ENCODE data around the gene GLUL.

Gene GLUL

DNA sequence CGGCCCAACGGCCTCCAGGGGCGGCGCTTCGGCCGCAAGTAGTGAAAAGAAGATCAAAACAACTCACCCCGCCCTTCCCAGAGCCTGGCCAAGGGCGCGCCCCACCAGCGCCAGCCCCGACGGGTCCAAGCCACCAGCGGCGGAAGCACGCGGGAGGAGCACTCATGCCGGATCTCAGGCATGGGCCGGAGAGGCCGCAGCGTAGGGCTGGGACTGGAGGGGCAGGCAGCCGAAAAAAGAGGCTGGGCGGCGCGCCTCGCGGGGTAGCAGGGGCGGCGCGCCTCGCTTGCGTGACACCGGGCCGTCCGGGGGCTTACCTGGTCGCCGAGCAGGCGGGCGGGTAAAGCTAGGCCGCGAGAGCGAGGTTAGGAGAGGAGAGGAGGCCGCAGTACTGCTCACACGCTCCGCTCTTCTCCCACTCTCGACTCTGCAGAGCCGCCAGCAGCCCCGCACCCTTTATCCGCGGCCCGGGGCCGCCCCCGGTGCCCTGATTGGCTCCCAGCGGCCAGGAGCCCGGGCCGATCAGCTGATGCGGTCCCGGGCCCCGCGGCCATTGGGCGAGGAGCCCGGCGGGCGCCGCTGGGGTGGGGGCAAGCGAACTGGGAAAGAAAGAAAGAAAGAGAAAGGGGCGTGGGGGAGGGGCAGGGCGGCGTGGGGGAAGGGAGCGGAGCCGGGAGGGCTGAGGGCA is at the start of gene GLUL:
Gene GLUL, minus strand, starts transcription at position 429 of the 688 bp plus-strand sequence. CDS start 3,053 bp downstream, outside the sequence.
- peak; percentile 78 for DNase-seq

DNA sequence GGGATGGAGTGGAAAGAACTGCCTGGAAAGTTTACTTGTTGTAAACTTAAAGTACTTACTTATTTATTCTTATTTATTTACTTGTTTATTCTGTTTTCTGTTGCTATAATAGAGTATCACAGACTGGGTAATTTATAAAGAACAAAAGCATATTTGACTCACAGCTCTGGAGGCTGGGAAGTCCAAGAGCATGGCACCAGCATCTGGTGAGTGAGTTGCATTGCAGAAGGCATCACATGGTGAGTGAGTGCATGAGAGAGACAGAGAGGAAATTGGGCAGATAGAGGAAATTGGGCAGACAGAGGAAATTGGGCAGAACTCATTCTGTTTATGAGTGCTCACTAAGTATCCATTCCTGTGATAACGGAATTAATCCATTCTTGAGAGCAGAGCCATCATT is 46.7 kb upstream of the GLUL start:
- DNase-seq: no peak

DNA sequence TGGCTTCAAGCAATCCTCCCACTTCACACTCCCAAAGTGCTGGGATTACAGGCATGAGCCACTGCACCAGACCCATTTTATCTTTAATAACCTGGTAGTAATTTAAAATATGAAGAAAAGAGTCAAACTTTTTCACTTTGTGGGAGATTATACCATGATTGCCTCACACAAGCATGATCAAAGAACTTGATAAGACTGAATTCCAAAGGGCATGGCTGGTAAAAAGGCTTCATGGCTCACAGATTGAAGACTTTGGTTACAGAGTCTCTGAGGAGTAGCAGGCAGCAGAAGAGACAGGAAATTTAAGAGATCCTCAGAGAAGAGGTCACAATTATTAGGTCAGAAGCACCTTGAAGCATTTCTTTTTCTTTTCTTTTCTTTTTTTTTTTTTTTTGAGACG is 42.0 kb upstream of the GLUL start:
- DNase-seq: no peak

DNA sequence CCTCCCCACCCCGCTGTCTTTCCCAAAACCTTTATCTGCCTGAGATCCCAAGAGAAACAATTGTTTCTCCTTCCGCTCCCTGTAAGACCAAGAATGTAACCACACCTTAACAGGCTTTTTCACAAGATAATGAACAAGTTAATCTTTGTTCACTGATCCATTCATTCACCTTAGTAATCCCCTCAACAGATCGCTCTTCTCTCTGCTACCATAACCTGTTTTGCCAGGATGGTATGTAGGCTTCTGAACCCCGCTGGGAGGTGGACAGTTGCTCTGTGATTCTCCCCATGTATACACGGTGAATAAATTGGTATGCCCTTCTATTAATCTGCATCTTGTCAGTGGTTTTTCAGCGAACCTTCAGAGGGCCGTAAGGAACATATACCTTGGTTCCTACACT is 39.7 kb upstream of the GLUL start:
- no peak for DNase-seq

DNA sequence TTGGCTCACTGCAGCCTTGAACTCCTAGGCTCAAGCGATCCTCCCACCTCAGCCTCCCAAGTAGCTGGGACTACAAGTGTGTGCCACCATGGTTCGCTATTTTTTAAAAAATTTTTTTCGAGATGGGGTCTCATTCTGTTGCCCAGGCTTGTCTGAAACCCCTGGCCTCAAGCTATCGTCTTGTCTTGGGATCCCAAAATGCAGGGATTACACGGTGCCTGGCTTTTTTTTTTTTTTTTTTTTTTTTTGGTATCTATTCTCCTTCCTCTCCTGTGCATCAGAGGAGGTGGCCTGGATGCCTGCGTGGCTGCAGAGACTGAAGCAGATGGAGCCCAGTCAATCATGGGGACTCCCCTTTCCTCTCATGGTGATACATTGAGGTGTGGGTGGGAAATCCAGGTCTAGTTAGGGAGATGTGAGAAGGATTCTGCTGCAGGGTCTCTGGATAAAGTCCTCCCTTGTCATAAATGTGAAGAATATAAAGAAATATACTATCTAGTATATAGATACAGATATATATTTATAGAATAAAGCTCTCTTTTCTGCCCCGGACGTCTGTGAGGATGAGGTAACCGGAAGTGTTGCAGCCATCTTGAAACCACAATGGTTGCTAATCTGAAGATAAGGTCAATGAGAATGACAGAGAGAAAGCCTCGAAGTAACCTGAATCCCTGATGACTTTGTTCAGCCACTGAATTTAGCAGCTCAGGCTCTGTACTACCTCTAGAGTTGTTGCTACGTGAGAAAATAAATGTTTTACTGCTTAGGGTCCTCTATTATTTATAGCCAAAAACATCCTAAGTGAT is 38.9 kb upstream of the GLUL start:
- peak; percentile 17 for DNase-seq

DNA sequence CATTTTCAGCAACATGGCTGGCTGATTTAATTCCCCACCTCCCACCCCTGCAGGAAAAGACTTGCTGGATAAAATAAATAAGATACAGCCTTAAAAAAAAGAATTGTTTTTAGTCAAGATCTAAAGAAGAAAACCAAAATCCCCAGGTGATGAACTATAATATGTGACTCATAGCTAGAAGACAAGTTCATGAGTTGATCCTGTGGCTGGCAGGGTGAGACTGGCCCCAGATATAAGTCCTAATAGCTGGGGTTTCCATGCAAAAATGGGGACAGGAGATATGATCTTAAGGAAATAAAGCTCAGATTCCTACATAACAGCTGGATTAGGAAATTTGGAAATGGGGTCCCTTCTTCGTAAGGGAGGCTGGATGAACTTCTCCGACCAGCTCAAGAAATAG is 36.5 kb upstream of the GLUL start:
- DNase-seq: no peak

DNA sequence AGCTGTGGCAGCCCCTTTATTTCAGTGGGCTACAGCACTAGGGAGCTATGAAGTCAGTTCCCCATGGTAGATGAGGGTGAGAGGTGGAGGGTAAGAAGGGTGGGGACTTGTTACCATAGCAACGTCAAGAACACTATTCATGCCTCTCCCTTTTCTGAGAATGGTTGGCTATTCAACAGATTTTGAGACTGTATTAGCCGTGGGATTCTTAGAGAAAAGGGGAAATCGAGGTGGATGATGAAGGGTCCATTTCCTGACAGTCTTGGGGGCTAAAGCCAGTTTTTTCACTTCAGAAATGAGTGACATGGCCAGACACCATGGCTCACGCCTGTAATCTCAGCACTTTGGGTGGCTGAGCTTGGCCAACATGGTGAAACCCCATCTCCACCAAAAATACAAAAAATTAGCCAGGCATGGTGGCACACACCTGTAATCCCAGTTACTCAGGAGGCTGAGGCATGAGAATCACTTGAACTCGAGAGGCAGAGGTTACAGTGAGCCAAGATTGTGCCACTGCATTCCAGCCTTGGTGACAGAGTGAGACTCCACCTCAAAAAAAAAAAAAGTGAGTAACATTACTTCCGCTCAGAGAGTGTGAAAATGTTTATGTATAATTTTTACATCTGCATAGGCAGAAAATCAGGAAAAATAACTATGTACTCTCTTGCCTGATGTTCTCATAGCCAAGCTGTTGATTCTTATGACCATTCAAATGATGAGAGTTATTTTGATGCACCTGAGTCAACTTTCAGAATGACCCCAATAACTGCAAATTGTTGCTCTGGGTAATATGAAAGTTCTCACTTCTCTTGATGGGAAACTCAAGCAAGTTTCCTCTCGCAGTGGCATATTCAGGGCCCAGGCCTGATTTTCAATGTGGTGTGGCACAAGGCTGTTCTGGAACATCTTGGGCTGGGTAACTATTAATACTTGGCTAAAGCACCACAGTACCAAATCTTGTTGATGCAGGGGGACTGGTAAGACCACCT is 35.1 kb upstream of the GLUL start:
- no peak for DNase-seq

DNA sequence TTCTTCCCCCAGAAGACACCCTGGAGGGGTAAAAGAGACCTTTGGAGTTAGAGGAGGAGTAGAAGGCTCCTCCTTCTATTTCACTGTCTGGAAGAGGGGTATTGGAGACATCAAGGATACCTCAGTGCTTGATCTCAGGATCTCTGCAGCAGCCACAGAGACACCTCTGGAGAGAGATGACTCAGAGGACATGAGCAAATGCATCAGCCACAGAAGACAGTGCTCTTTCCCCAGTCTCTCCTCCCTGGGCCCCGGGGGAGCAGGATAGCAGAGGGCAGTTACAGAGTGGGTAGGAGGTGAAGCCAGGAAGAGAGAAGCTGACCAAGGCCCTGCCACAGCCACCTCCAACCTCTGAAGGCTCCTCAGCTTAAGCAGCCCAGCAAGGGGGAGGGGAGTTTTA is 24.2 kb upstream of the GLUL start:
- DNase-seq: no peak

DNA sequence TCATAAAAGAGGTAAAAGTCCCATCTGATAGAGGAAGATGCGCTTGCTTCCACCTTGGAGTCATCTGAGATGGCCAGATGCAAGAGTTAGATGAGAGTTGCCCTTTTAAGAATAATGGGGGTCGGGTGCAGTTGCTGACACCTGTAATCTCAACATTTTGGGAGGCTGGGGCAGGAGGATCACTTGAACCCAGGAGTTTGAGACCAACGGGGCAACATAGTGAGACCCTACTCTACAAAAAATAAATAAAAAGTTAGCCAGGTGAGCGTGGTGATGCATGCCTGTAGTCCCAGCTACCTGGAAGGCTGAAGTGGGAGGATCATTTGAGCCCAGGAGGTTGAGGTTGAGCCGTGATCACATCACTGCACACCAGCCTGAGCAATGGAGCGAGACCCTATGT is 22.4 kb upstream of the GLUL start:
- no peak for DNase-seq

DNA sequence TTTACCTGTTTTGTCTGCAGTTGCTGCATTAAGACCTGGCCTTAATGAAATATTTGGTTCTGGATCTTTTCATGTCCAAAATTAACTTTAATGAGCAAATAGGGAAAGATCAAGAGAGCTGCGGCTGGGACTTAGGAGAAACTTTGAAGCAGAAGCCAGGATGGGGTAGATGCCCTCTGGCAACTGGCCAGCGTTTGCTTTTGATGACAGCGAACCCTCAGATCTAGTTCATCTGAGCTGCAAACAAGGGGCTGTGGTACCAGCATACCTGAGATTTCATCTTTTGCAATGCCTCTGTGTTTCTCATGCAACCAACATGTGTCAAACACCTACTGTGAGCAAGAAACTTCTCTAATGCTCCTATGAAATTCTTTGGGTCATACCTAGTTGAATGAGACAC is 21.9 kb upstream of the GLUL start:
- DNase-seq: no peak

DNA sequence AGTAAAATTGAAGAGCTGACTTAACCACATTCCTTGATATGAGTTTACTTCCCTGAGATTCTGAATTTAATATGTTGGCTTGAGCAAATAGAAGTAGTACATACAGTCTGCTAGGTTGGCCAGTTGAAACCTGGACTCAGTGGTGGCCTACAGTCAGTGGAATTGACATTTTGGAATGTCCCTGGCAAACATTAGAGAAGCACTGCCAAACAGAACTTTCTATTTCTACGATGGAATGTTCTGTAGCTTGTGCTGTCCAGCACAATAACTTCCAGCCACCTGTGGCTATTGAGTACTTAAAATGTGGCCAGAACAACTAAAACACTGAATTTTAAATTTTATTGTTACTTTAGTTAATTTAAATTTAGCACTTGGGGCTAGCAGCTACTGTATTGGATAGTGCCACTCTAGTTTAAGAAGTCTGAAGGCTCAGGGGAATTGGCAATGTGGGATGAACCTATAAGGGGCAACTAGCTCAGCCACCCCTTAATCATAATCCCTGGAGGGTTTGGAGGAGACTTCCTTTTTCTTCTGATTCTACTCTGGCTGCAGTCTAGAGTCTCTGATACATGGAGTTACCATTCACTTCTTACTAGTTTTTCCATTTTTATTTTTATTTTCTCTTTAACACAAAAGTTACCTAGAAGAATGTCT is 19.2 kb upstream of the GLUL start:
- DNase-seq: no peak

DNA sequence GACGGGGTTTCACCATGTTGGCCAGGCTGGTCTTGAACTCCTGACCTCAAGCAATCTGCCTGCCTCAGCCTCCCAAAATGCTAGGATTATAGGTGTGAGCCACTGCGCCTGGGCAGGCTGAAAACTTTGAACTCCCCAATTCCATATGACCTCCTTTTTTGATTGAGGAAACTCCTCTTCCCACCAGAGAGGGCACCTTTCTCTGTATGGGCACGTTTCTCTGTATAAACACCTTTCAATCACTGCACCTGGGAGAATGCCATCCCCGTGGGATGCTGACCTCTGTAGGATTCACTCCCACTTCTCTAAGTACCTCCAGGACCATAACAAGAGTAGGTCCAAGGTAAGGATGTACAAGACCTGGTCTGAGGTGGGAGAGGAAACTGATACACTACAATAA is 18.5 kb upstream of the GLUL start:
- no peak for DNase-seq

DNA sequence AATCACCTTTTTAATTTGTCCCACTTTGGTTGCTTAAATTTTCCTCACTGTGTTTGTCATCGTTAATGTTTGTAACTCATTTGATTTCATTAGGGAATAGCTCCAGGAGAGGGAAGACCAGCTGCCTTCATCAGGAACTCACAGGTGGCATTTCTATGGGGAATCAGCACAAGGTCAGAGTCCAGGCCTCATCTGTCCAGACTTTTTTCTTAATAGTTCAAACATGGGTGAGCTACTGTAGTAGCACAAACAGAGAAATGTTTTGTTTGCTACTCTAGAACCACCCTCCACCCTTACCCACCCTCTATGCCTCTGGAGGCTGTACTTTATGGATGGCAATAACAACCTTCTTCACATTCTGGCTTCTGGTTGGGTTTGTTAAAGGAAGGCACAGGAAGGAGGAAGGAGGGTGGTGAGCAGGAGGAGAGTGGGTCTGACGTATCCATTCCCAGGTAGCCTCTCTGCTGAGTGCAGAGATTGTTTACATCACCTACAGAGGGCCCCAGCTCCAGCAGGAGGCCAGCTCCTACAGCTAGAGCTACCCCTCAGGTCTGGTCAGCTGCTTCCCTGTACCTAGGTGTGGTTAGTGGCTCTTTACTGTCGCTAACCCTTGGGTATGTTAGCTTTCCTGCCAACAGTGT is 17.0 kb upstream of the GLUL start:
- DNase-seq: no peak

DNA sequence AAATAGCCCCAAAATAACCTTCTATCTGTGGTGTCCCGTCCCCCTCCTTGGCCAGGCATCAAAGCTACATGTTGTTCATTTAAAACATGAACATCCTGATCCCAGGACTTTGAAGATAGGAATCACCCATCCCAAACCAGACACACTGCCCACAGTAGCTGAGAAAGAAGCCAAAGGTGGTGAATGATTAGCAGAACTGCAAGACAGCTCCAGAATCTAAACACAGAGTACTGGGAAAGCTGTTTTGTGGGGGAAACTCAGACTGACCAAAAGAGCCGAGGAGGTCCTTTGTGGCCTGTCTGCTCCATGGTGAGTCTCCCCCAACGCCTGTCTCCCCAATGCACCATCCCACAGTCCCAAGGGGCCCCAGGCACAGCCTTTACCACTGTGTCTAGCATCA is 16.1 kb upstream of the GLUL start:
- no peak for DNase-seq

DNA sequence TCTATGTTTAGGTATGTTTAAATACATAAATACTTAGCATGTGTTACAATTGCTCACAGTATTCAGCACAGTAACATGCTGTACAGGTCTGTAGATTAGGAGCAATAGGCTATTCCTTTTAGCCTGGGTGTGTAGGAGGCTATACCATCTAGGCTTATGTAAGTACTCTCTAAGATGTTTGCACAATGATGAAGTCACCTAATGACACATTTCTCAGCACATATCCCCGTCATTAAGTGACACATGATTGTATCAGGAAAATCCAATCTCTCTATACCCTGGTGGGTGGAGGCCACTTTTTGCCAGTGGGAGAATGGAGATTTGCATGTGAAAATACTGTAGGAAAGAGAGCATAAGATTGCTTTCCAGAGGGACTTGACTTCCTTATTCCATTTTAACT is 14.4 kb upstream of the GLUL start:
- no peak for DNase-seq

DNA sequence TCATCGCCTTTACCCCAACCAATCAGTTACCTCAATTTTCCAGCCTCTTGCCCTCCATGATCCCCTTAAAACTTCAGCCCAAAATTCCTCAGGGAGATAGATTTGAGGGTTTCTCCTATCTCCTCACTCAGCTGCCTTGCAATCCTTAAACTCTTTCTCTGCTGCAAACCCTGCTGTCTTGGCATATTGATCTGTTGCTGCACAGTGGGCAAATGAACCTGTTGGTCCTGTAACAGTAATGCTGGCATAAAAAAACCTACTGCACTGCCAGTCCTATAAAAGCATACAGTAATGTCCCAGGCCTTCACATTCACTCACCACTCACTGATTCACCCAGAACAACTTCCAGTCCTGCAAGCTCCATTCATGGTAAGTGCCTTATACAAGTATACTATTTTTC is 14.0 kb upstream of the GLUL start:
- no peak for DNase-seq

DNA sequence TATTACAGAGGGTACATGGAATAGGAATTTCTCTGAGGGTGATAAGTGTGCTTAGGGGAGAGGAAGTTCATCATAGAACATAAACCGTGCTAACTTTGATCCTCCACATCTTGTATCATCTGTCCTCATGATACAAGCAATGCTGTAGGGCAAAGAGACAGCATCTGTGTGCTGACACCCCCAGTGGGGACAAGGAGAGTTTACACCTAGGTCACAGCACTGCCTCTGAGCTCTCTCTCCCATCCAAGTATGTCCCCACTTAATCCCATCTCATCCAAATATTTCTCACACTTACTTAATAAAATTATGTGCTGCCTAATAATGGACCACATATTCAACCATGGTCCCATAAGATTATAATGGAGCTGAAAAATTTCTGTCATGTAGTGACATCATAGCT is 13.2 kb upstream of the GLUL start:
- DNase-seq: no peak

DNA sequence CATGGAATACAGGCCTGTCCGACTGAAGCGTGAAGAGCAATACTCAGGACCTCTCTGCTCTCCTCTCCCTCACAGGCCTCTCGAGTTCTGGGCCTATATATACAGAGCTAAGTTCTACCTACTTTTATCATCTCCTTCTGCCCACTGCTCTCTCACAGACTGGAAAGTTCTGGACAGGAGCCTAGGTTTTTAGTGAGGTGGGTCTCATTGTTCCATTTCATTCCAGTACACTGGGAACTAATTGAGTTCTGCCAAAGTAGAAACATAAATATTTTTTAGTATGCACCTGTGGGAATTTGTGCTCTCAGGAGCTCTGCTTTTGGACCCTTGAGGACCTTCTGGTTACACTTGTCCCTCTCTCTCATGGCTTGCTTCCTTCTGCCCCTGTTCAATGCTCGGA is 9.0 kb upstream of the GLUL start, which contains the start of gene TEDDM1:
Gene TEDDM1, minus strand, starts transcription at position 101 of the 400 bp plus-strand sequence. CDS start 182 bp downstream, outside the sequence.
- no peak for DNase-seq

DNA sequence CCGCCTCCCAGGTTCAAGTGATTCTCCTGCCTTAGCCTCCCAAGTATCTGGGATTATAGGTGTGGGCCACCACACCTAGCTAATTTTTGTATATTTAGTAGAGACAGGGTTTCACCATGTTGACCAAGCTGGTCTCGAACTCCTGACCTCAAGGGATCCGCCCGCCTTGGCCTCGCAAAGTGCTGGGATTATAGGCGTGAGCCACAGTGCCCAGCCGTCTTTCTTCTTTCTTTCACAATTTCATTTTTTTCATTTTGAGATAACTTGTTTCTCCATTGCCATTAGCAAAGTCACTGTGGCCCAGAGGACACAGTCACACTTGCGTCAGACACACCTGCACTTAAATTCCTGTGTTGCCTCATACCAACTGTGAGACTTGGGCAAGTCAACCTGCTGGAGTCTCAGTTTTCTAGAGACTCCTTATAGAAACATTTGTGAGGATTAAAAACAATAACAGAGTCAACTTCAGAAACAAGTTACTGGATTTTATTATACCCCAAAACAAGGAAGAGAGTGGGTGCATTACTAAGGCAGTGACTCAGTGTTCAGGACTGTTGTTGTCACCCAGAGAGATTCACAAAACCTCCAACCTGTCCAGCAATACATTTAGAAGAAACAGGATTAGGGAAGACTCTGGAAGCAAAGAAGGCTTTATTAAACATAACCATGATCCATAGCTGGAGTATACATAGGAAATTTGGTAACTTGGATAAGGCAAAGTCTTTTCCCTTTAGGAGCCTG is 6.2 kb upstream of the GLUL start:
- no peak for DNase-seq

DNA sequence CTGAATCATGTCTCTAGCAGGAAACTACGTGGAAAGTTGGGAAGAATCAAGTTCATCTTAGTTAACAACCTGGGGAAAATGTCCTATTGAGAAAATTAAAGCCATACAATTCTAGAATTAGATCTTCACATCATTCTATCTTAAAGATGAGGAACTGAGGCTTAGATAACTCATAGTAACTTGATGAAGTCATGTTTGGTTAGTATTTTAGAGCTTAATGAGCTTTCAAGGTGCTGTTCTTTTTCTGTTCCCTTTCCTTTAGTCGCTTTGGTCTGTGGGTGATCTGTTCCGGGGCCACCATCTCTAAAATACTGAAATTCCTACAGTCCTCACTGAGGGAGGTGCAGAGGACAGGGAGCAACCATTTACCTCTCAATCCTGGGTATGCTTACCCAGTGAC is 4.3 kb upstream of the GLUL start:
- no peak for DNase-seq

DNA sequence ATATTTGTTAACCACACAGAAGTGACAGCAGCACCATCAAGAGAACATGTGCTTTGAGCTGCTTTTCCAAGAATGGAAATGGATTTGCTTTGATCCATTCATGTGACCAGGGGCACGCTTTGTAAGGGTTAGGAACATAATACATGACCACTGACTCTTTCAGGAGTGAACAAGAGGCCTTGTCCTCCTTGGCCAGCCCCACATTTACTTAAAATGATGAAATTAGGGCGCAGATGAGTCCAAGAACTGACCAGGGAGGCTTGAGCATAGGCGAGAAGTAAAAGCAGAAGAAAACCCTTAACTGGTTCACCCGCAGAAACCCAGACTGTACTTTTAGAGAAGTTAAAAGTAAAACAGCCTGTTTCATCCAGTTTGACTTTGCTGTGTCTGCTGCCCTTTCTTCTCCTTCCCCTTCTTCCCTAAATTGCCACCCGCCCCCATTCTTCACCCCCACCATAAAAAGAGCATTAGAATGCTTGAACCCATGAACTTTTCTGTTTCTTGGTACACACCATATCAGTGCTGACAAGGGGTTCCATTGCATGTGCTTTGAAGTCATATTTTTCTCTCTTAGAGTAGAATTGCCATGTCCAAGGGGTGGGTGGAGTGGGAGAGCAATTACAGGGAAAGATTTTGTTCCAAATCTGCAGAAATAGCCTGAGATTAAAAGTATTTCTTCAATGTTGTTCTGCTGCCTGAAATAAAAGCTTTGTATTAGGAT is 2.6 kb upstream of the GLUL start:
- DNase-seq: no peak
